ENCODE measurements around the gene NR1H3. TPM values are rescaled to one million over a fixed set of nuclear protein-coding genes. Genes with fewer than 3 reads are reported as not detected.
A peak's percentile ranks its signal among the peaks of the same experiment; 100 is the strongest.

NR1H3 gene
- total RNA-seq, 2 donors from 2014 or later: 31.8 to 34.2 TPM

DNA sequence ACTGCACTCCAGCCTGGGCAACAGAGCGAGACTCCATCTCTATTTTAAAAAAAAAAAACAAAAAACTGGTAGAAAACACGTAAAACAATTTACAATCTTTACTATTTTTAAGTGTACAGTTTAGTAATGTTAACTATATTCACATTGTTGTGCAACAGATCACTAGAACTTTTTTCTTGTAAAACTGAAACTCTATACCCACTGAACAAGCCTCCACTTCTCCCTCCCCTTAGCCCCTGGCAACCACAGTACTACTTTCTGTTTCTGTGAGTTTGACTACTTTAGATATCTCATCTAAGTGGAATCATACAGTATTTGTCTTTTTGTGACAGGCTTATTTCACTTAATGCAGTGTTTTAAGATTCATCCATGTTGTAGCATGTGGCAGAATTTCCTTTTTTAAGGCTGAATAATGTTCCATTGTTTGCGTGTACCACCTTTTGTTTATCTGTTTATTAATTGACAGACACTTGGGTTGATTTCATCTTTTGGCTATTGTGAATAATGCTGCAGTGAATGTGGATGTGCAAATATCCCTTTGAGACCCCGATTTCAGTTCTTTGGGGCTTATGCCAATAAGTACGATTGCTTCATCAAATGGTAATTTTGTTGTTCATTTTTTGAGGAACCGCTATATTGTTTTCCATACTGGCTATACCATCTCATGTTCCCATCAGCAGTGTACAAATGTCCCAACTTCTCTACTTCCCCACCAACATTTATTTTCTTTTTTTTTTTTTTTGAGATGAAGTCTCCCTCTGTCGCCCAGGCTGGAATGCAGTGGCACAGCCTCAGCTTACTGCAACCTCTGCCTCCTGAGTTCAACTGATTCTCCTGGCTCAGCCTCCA lies 32.0 kb upstream of the NR1H3 start:
- no peaks in the 10 kb centered on the region for H3K4me1 ChIP-seq (replicated peaks)
- 84% methylated on average over 7 of the region's 7 CpGs for WGBS
- peak; percentile 43 for TF ChIP-seq POLR2AphosphoS5 (IDR thresholded peaks at IDR 0.05)
- no peak for TF ChIP-seq POLR2A (IDR thresholded peaks at IDR 0.05)
- H3K27me3 ChIP-seq (replicated peaks; ENCODE audit: insufficient read depth): no peaks in the 10 kb centered on the region
- no peak overlapping the region for H3K4me3 ChIP-seq
- no peak overlapping the region for H3K27ac ChIP-seq
- no peaks in the 10 kb centered on the region for H3K36me3 ChIP-seq
- no peaks in the 10 kb centered on the region for H3K9me3 ChIP-seq
- DNase-seq (ENCODE audit: low spot score): no peak
- intact Hi-C loops (cut with DNase I): no loop called here

DNA sequence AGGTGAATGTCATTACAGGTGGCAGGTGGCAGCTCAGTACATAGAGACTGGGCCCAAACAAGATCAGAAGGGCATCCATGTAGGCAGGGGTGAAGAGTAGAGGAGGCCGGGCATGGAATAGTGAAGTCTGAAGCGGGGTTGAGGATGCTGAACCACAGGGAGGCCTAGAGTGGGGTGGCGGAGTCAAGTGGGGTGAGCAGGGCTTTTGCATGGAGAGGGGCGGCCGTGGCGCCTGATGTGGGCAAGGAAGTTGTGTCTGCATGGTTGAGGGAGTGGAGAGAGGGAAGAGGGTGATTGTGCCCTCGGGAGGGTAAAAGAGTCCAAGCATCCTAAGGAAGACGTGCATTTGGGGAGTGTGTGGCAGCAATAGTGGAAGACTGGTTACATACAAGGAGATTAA lies 28.6 kb upstream of the NR1H3 start:
- no peaks in the 10 kb centered on the region for H3K27me3 ChIP-seq (replicated peaks; ENCODE audit: insufficient read depth)
- 93% methylated on average over 8 of the region's 8 CpGs for WGBS
- intact Hi-C loops (cut with DNase I): no loop called here
- DNase-seq (ENCODE audit: low spot score): no peak
- TF ChIP-seq, protein P1, sequence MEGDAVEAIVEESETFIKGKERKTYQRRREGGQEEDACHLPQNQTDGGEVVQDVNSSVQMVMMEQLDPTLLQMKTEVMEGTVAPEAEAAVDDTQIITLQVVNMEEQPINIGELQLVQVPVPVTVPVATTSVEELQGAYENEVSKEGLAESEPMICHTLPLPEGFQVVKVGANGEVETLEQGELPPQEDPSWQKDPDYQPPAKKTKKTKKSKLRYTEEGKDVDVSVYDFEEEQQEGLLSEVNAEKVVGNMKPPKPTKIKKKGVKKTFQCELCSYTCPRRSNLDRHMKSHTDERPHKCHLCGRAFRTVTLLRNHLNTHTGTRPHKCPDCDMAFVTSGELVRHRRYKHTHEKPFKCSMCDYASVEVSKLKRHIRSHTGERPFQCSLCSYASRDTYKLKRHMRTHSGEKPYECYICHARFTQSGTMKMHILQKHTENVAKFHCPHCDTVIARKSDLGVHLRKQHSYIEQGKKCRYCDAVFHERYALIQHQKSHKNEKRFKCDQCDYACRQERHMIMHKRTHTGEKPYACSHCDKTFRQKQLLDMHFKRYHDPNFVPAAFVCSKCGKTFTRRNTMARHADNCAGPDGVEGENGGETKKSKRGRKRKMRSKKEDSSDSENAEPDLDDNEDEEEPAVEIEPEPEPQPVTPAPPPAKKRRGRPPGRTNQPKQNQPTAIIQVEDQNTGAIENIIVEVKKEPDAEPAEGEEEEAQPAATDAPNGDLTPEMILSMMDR (IDR thresholded peaks at IDR 0.05): no peak
- TF ChIP-seq POLR2A (IDR thresholded peaks at IDR 0.05): no peak
- no peak for TF ChIP-seq POLR2AphosphoS5 (IDR thresholded peaks at IDR 0.05)
- H3K4me3 ChIP-seq: no peak overlapping the region
- no peak overlapping the region for H3K27ac ChIP-seq
- no peaks in the 10 kb centered on the region for H3K9me3 ChIP-seq
- H3K4me1 ChIP-seq (replicated peaks): no peaks in the 10 kb centered on the region
- no peaks in the 10 kb centered on the region for H3K36me3 ChIP-seq

DNA sequence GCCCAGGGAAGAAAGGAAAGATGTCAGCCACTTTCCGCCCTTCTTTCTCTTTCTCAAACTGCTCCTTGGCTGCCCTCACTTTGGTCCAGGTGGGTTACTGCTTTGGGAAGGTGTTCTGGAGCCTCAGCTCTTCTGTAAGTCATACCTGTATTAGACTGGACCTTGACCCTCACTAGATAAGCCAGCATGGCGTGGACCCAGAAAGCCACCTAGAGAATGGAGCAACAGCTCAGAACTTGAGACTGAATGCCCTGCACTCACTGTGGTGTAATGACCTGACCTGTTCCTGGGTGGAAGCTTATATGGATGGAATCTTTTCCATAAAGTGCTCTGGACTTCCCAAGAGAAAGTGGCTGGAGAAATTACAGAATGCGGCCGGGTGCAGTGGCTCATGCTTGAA lies 24.7 kb upstream of the NR1H3 start:
- 100% methylated on average over 4 of the region's 4 CpGs for WGBS
- H3K27ac ChIP-seq: no peak overlapping the region
- H3K36me3 ChIP-seq: no peaks in the 10 kb centered on the region

DNA sequence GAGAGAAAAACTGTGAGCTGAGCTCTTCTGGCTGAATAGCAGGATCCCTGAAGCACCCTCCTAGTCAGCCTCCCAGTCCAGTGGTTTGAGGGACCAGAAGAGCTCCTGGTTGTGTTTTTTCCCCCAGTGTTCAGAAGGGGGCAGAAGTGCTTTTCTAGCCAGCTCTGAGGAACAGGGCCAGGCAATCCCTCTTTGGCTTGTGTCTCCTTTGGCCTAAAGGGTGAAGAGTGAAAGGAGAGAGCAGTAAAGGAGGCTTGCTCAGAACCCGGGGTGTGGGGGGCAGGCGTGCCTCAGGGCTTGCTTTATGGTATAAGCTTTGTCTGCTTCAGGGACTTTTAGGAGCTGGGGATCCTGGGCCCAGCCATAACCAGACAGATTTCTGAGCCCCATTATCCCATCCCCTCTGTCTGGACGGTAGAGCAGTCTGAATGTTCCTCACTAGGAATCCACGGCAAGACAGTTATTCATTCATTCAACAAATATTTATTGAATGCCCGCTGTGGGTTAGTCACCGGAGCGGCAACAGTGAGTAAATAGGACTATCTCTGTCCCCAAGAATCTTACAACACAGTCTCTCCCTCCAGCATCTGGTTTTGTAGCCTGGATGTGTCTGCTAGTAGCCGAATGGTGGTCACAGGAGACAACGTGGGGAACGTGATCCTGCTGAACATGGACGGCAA lies 23.7 kb upstream of the NR1H3 start:
- DNase-seq (ENCODE audit: low spot score): no peak

More for the DNA sequence above, 24.7 kb upstream of the NR1H3 start:
- intact Hi-C loops (cut with DNase I): no loop called here
- DNase-seq (ENCODE audit: low spot score): no peak
- H3K9me3 ChIP-seq: no peaks in the 10 kb centered on the region
- H3K4me1 ChIP-seq (replicated peaks): no peaks in the 10 kb centered on the region
- TF ChIP-seq, protein P1 (IDR thresholded peaks at IDR 0.05): no peak
- TF ChIP-seq POLR2AphosphoS5 (IDR thresholded peaks at IDR 0.05) (no peak), POLR2A (IDR thresholded peaks at IDR 0.05) (no peak)
- no peaks in the 10 kb centered on the region for H3K27me3 ChIP-seq (replicated peaks; ENCODE audit: insufficient read depth)
- no peak overlapping the region for H3K4me3 ChIP-seq

DNA sequence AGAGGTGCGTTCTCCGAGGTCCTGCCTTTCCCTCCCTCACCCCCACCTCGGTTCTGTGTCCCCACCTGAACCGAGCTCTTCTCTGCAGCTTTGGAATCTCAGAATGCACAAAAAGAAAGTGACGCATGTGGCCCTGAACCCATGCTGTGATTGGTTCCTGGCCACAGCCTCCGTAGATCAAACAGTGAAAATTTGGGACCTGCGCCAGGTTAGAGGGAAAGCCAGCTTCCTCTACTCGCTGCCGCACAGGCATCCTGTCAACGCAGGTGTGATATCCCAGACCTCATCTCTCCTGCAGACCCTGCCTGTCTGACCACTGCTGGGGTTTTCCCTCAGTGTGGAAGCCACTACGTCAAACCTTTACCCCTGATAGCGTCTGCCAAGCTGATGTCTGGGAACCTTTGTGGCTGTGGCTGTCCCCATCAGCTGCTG lies 23.1 kb upstream of the NR1H3 start:
- intact Hi-C loops (cut with DNase I): no loop called here
- Histone ChIP-seq H3K36me3 (peaks cover 0 to 3% of the 10 kb centered on the region in 2 donors), H3K4me1 (replicated peaks) (no peaks in the 10 kb centered on the region), H3K27ac (peak overlapping the region; percentile 39 to 58), H3K27me3 (replicated peaks; ENCODE audit: insufficient read depth) (no peaks in the 10 kb centered on the region), H3K9me3 (no peaks in the 10 kb centered on the region), H3K4me3 (peak overlapping the region; percentile 13 to 29)
- DNase-seq (ENCODE audit: low spot score): peak; percentile 79
- TF ChIP-seq POLR2AphosphoS5 (IDR thresholded peaks at IDR 0.05): peak; percentile 49
- TF ChIP-seq, protein P1 (IDR thresholded peaks at IDR 0.05): no peak
- no peak for TF ChIP-seq POLR2A (IDR thresholded peaks at IDR 0.05)
- WGBS: 17% methylated on average over 12 of the region's 12 CpGs

More for the DNA sequence above, 23.7 kb upstream of the NR1H3 start:
- Histone ChIP-seq H3K4me1 (replicated peaks) (no peaks in the 10 kb centered on the region), H3K9me3 (no peaks in the 10 kb centered on the region), H3K27ac (peak overlapping the region; percentile 39 to 58), H3K27me3 (replicated peaks; ENCODE audit: insufficient read depth) (no peaks in the 10 kb centered on the region), H3K36me3 (no peaks in the 10 kb centered on the region), H3K4me3 (peak overlapping the region; percentile 13 to 29)
- intact Hi-C loops (cut with DNase I): no loop called here
- TF ChIP-seq, protein P1 (IDR thresholded peaks at IDR 0.05): peak in 1 of 4 experiments; percentile 24
- TF ChIP-seq POLR2A (IDR thresholded peaks at IDR 0.05): no peak
- no peak for TF ChIP-seq POLR2AphosphoS5 (IDR thresholded peaks at IDR 0.05)
- 28% methylated on average over 11 of the region's 11 CpGs for WGBS
